Effector memory CD4-positive, alpha-beta T cell (primary cell): ENCODE measurements around the gene SNX13.
"Not testable (repeated sequence)": the region's sequence is repeated elsewhere in the genome, so short reads cannot be mapped to it uniquely, and the experiment has no call there.

ENCODE experiments used
- DNase-seq, 3 donors: peaks; one replicate each; pipeline ENCODE4 v3.0.0-alpha.2; 2020
- H3K27ac ChIP-seq: 2 replicates; pipeline ENCODE4 v1.7.0; 2013; ENCODE audit warnings: mild to moderate bottlenecking, low read length, moderate library complexity; ENCODE audit not compliant: insufficient read depth, poor library complexity, severe bottlenecking
- H3K27me3 ChIP-seq: replicated peaks from 2 replicates; pipeline ENCODE4 v1.7.0; 2013; ENCODE audit warnings: mild to moderate bottlenecking, low read length; ENCODE audit not compliant: insufficient read depth, control insufficient read depth, poor library complexity, severe bottlenecking
- H3K36me3 ChIP-seq: 2 replicates; pipeline ENCODE4 v1.7.0; 2013; ENCODE audit warnings: mild to moderate bottlenecking, low read length, moderate library complexity; ENCODE audit not compliant: control insufficient read depth, insufficient read depth
- H3K4me1 ChIP-seq: 2 replicates; pipeline ENCODE4 v1.7.0; 2013; ENCODE audit warnings: low read length, mild to moderate bottlenecking; ENCODE audit not compliant: control insufficient read depth, insufficient read depth, poor library complexity, severe bottlenecking
- H3K4me3 ChIP-seq: 2 replicates; pipeline ENCODE4 v1.7.0; 2013; ENCODE audit warnings: low read length, low read depth, mild to moderate bottlenecking; ENCODE audit not compliant: insufficient read depth, poor library complexity, severe bottlenecking
- H3K9me3 ChIP-seq: 2 replicates; pipeline ENCODE4 v1.7.0; 2013; ENCODE audit warnings: mild to moderate bottlenecking, low read length, moderate library complexity; ENCODE audit not compliant: control insufficient read depth

SNX13 gene

GRCh38 chr7:17843041-17843440, 97.3 kb downstream of the SNX13 start:
- no peak for DNase-seq
- H3K4me3 ChIP-seq = no peak overlapping the region
- H3K9me3 ChIP-seq = no peaks in the 10 kb centered on the region
- peaks cover 7% of the 10 kb centered on the region for H3K36me3 ChIP-seq
- H3K27me3 ChIP-seq = no peaks in the 10 kb centered on the region
- no peaks in the 10 kb centered on the region for H3K4me1 ChIP-seq
- H3K27ac ChIP-seq = no peak overlapping the region

- DNase-seq = no peak
- Histone ChIP-seq H3K27ac (no peak overlapping the region), H3K4me1 (no peaks in the 10 kb centered on the region), H3K9me3 (no peaks in the 10 kb centered on the region), H3K27me3 (no peaks in the 10 kb centered on the region), H3K4me3 (no peak overlapping the region), H3K36me3 (peaks cover 12% of the 10 kb centered on the region)
These were observed 107.4 kb downstream of the SNX13 start for GRCh38 chr7:17832820-17833355.

- Histone ChIP-seq H3K4me1 (no peaks in the 10 kb centered on the region), H3K36me3 (peaks cover 9% of the 10 kb centered on the region), H3K4me3 (no peak overlapping the region), H3K27ac (no peak overlapping the region), H3K27me3 (no peaks in the 10 kb centered on the region), H3K9me3 (no peaks in the 10 kb centered on the region)
- no peak for DNase-seq
These were observed 108.1 kb downstream of the SNX13 start for GRCh38 chr7:17832242-17832641.

GRCh38 chr7:17830206-17830605, 110.1 kb downstream of the SNX13 start:
- no peak for DNase-seq
- Histone ChIP-seq H3K9me3 (no peaks in the 10 kb centered on the region), H3K36me3 (peaks cover 6% of the 10 kb centered on the region)

GRCh38 chr7:17829001-17829400, 111.3 kb downstream of the SNX13 start:
- no peak for DNase-seq
- Histone ChIP-seq H3K27me3 (no peaks in the 10 kb centered on the region), H3K27ac (no peak overlapping the region), H3K9me3 (no peaks in the 10 kb centered on the region), H3K4me1 (no peaks in the 10 kb centered on the region), H3K4me3 (no peak overlapping the region), H3K36me3 (peaks cover 9% of the 10 kb centered on the region)

More at GRCh38 chr7:17830206-17830605, 110.1 kb downstream of the SNX13 start:
- Histone ChIP-seq H3K4me3 (no peak overlapping the region), H3K4me1 (no peaks in the 10 kb centered on the region), H3K27me3 (no peaks in the 10 kb centered on the region), H3K27ac (no peak overlapping the region)

GRCh38 chr7:17822547-17823173, 117.6 kb downstream of the SNX13 start:
- Histone ChIP-seq H3K36me3 (peaks cover 22% of the 10 kb centered on the region), H3K27ac (no peak overlapping the region)
- no peak for DNase-seq

GRCh38 chr7:17816903-17817302, 123.4 kb downstream of the SNX13 start:
- DNase-seq = no peak
- Histone ChIP-seq H3K27me3 (no peaks in the 10 kb centered on the region), H3K4me1 (no peaks in the 10 kb centered on the region), H3K9me3 (no peaks in the 10 kb centered on the region), H3K27ac (no peak overlapping the region), H3K4me3 (no peak overlapping the region), H3K36me3 (peaks cover 30% of the 10 kb centered on the region)

More at GRCh38 chr7:17822547-17823173, 117.6 kb downstream of the SNX13 start:
- Histone ChIP-seq H3K9me3 (no peaks in the 10 kb centered on the region), H3K4me3 (no peak overlapping the region), H3K27me3 (no peaks in the 10 kb centered on the region), H3K4me1 (no peaks in the 10 kb centered on the region)

GRCh38 chr7:17815318-17815717, 125.0 kb downstream of the SNX13 start:
- no peak overlapping the region for H3K27ac ChIP-seq
- no peak overlapping the region for H3K4me3 ChIP-seq

GRCh38 chr7:17814058-17814457, 126.2 kb downstream of the SNX13 start:
- H3K4me3 ChIP-seq = no peak overlapping the region
- no peaks in the 10 kb centered on the region for H3K4me1 ChIP-seq
- H3K9me3 ChIP-seq = no peaks in the 10 kb centered on the region
- H3K36me3 ChIP-seq = peaks cover 20% of the 10 kb centered on the region
- no peak for DNase-seq
- H3K27ac ChIP-seq = no peak overlapping the region
- H3K27me3 ChIP-seq = no peaks in the 10 kb centered on the region

More at GRCh38 chr7:17815318-17815717, 125.0 kb downstream of the SNX13 start:
- H3K27me3 ChIP-seq = no peaks in the 10 kb centered on the region
- DNase-seq = no peak
- H3K4me1 ChIP-seq = no peaks in the 10 kb centered on the region
- H3K9me3 ChIP-seq = no peaks in the 10 kb centered on the region
- peaks cover 20% of the 10 kb centered on the region for H3K36me3 ChIP-seq

- H3K4me3 ChIP-seq, DNase-seq, H3K27ac ChIP-seq, H3K4me1 ChIP-seq, H3K27me3 ChIP-seq, H3K9me3 ChIP-seq, H3K36me3 ChIP-seq: not testable (repeated sequence)
These were observed 131.1 kb downstream of the SNX13 start for GRCh38 chr7:17809215-17809614.
